NCI-H1417 treated with DMSO at 0.1 percent for 48 hours (cell line): ENCODE data around the gene PHF21A.
"Not testable (repeated sequence)": the region's sequence is repeated elsewhere in the genome, so short reads cannot be mapped to it uniquely, and the experiment has no call there.

ENCODE experiments used
- DNase-seq: peaks from one replicate; lab custom pipeline; 2025; lab: John Stamatoyannopoulos, UW

Gene PHF21A

DNA sequence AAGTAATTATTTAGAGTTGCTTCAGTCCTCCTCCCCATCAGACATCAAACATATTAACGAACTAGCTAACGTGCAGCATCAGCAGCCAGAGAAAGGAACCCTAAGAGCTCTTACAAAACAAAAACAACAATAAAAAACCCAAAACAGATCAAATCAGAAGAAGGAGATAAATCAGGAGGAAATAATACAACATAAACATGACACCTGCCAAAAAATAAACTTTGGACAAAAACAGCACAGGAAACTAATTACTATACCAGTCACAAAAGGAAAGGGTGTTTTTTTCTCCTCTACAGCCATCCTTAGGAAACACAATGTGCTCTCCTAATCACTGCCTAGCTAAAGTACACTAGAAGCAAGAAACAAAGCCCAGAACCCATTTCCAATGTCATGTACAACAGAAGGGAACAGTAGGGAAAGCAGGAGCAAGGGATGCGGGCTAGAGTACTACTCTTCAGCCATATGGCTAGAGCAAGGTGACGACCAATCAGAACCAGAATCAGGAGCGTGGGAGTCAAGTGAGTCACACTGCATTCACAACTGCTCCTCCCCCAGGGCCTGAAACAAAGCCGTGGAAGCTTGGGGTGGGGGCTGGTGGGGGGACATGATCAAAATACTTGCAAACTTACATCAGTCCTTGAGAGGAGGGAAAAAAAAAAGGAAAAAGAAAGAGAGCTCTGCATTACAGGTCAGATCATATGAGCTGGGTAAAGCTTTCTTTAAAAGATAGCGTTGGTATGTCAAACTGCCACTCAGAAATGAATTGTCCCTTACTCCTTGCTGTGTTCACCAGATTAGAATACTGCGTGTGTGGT lies 138.4 kb downstream of the PHF21A start:
- no peak for DNase-seq

- not testable (repeated sequence) for DNase-seq
Observed at GRCh38 chr11:45981826-45982225, 139.4 kb downstream of the PHF21A start.

DNA sequence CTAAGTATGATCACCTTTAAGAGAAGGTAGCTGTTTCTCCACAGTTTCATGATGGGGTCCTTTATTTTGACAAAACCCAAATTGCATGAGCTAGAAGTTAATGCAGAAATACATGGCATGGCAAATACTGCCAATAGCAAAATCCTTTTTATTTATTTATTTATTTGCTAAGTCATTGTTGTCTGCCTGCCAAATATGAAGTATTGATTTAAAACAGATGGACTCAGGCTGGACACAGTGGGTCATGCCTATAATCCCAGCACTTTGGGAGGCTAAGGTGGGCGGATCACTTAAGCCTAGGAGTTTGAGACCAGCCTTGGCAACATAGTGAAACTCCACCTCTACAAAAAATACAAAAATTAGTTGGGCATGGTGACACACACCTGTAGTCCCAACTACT lies 146.4 kb downstream of the PHF21A start:
- no peak for DNase-seq

DNA sequence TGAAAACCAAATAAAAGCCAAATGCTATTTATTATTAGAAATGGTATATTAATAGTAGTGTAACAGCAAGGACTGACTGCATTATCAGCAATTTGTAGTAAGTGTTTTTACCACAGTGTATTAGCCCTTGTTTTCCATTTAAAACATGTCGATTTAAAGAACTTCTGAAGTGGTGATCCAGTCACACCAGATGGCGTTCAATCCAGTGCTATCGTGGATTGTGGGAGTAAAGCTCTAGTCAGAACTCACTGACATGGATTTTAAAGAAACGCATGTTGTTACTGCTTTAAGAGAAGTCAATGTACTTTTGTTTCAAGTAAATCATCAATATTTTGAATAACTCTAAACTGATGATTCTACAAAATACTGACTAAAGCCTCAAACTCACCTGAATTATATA lies 147.7 kb downstream of the PHF21A start:
- DNase-seq, result no peak

GRCh38 chr11:45968901-45969300 lies 152.4 kb downstream of the PHF21A start:
- no peak for DNase-seq

GRCh38 chr11:45967506-45967905 lies 153.7 kb downstream of the PHF21A start:
- no peak for DNase-seq

- no peak for DNase-seq
Observed at GRCh38 chr11:45964911-45965389, 156.3 kb downstream of the PHF21A start.

DNA sequence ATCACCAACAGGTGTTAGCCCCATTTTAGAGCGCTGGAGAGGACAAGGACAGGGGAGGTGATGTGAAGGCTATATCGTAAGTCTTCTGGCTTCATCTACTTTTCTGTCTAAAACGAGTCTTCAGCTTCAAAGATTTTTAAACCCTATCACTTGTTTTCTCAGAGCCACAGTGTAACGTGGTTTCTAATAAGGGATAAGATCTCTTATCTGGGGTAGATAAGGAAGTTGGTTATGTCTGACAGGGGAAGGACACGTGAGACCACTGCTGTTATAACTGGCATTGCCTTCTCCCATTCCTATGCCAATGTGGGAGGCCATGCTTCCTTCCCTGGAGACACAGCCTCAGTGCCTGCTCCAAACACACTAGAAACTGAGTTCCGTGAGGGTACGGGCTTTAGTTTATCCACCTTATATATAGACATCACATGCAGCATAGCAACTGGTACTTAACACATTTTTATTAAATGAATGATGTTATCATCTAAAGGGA lies 159.5 kb downstream of the PHF21A start:
- no peak for DNase-seq

- no peak for DNase-seq
Observed at GRCh38 chr11:45960387-45961095, 160.7 kb downstream of the PHF21A start.

DNA sequence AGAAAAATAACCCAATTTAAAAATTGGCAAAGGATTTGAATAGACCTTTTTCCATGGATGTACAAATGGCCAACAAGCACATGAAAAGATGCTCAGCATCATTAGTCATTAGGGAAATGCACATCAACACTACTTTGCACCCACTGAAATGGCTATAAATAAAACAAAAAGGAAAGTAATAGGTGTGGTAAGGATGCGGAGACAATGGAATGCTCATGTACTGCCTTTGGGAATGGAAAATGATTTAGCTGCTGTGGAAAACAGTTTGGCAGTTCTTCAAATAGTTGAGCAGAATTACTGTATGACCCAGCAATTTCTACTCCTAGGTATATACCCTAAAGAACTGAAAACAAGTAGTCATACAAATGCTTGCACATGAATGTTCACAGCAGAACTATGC lies 161.4 kb downstream of the PHF21A start:
- no peak for DNase-seq

- DNase-seq, result no peak
Observed at GRCh38 chr11:45949992-45950407, 171.3 kb downstream of the PHF21A start.

DNA sequence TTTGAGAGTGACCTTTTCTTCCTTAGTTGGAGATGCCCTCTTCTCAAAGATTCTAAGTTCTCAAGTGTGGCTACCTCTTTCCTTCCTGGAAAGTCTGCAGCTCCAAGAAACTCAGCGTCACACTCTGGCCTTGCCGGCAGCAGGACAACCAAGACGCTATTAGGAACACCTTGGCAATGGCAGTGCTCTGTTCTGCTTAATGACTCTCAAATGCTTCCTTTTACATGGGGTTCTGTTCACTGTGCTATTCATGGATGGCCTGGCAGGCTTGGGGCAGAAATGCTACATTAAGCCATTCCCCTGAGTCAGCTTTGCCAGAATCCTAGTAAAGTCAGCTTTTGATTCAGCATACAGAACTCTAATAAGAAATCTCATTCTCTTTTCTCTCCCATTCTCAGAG lies 172.9 kb downstream of the PHF21A start:
- DNase-seq, result no peak

DNA sequence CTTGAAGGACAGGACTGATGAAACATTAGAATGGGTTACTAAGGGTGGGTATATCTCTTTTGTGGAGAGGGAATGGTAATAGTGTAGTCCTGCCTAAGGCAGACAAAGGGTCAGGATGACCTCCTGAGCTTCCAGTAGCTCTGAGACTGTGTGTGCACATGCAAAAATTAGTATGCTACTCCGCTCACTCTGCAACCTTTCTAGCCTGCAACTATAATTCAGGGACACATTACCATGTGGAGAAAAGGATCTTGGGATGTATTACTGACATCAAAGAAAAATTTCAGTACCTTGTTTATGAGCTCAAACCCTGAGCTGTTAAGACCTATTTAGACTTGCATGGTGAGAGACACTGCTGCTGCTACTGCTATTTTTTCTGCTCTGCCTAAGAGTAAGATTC lies 173.4 kb downstream of the PHF21A start:
- no peak for DNase-seq

GRCh38 chr11:45945397-45945999 lies 175.8 kb downstream of the PHF21A start:
- DNase-seq, result no peak

GRCh38 chr11:45942381-45942780 lies 178.9 kb downstream of the PHF21A start:
- DNase-seq, result no peak

- DNase-seq, result no peak
Observed at GRCh38 chr11:45941285-45941684, 180.0 kb downstream of the PHF21A start.

- DNase-seq, result no peak
Observed at GRCh38 chr11:45939836-45940235, 181.4 kb downstream of the PHF21A start.

- DNase-seq, result no peak
Observed at GRCh38 chr11:45937916-45938315, 183.3 kb downstream of the PHF21A start.

DNA sequence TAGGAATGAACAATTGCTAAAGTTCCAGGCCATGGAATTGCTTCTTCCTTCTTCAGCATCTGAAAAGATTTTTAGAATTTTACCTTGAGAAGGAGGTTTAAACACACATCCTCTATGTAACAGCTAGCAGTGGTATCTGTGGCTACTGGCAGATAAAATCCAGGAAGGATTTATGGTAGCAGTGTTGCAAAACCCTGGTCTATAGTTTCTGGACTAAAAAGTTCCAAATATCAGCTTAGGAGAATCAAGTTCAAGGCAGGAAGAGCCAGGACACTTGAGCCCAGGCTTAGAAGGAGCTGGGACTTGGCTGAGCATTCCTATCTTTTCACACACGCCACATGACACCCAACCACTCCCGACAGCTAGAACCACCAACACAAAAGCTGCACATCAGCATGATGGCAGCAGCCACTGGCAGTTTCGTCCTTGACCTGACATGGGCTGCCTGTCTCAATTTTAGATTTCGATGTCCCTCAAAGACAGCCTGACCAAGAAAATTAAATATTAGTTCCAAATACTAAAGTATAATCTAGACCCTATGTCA lies 184.7 kb downstream of the PHF21A start:
- DNase-seq, result no peak

DNA sequence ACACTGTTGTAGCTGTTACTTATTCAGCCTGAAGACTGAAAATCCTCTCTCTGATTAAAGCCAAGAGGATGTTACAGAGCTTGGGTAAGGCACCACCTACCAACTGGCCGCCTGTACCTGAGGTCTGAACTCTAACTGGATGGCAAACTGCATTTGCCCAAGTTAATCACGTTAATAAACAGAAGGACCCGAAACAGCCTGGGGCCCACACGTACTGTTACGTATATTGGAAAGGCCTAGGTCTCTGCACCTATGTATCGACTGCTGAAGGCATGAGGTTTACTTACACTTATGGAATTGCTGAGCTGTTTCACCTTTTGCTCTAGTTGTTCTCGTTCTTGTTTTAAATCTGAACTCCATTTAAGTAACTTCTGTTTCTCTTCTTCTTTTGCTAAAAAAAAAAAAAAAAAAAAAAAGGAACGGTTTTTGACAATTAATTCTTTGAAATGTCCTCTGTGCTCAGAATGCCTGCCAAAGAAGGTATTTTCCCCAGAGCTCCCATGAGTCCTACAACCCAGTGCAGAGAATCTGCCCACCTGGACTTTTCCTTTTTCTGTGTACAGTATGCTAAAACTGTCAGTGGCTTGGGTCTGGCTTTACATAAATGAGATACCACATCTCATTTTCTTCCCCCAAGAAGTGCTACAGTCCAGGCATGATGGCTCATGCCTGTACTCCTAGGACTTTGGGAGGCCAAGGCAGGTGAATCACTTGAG lies 185.7 kb downstream of the PHF21A start:
- DNase-seq, result no peak

GRCh38 chr11:45934580-45935318 lies 186.5 kb downstream of the PHF21A start:
- DNase-seq, result no peak
